CD4-positive, alpha-beta T cell treated with Interleukin-2 at 100 ng/mL for 4 hours (primary cell): ENCODE data around the gene VWF.
A peak's percentile ranks its signal among the peaks of the same experiment; 100 is the strongest.

Source experiments
- DNase-seq: peaks from one replicate; pipeline ENCODE4 v3.0.0-alpha.2; 2020; ENCODE audit warnings: low spot score

The VWF gene

GRCh38 chr12:5977556-5977955 lies 146.9 kb downstream of the VWF start:
- DNase-seq, result no peak

GRCh38 chr12:5976711-5977110 lies 147.8 kb downstream of the VWF start:
- DNase-seq, result no peak

GRCh38 chr12:5976196-5976595 lies 148.3 kb downstream of the VWF start:
- DNase-seq, result no peak

- no peak for DNase-seq
Measured at GRCh38 chr12:5973461-5974115, 150.9 kb downstream of the VWF start.

GRCh38 chr12:5972387-5972786 lies 152.1 kb downstream of the VWF start:
- DNase-seq, result no peak

- no peak for DNase-seq
Measured at GRCh38 chr12:5971194-5971850, 153.1 kb downstream of the VWF start.

GRCh38 chr12:5969974-5970690 lies 154.3 kb downstream of the VWF start:
- no peak for DNase-seq

GRCh38 chr12:5969156-5969973 lies 155.1 kb downstream of the VWF start:
- no peak for DNase-seq

GRCh38 chr12:5967645-5968415 lies 156.6 kb downstream of the VWF start:
- no peak for DNase-seq

GRCh38 chr12:5966486-5967095 lies 157.9 kb downstream of the VWF start:
- DNase-seq, result no peak

GRCh38 chr12:5965950-5966383 lies 158.5 kb downstream of the VWF start:
- peak; percentile 18 for DNase-seq

GRCh38 chr12:5964913-5965900 lies 159.3 kb downstream of the VWF start:
- no peak for DNase-seq

GRCh38 chr12:5963515-5963914 lies 161.0 kb downstream of the VWF start:
- DNase-seq, result no peak

GRCh38 chr12:5960783-5961182 lies 163.7 kb downstream of the VWF start:
- no peak for DNase-seq

GRCh38 chr12:5956987-5957386 lies 167.5 kb downstream of the VWF start:
- DNase-seq, result no peak

- no peak for DNase-seq
Measured at GRCh38 chr12:5954661-5955060, 169.8 kb downstream of the VWF start.

- no peak for DNase-seq
Measured at GRCh38 chr12:5953835-5954586, 170.5 kb downstream of the VWF start.

- DNase-seq, result no peak
Measured at GRCh38 chr12:5952031-5952430, 172.4 kb downstream of the VWF start.

- DNase-seq, result no peak
Measured at GRCh38 chr12:5948696-5949095, 175.8 kb downstream of the VWF start.
